Measurements from ENCODE around the gene MLPH. TPM values are rescaled to one million over a fixed set of nuclear protein-coding genes. Genes with fewer than 3 reads are reported as not detected.

The MLPH gene
- total and polyA plus RNA-seq, 9 of the 15 experiments (the other 6 are each of a cell fraction or from before 2014, with no cell fraction given), result 0.22 TPM; not detected in 8

GRCh38 chr2:237549643-237550415 is 62.8 kb downstream of the MLPH start (continued):
- TF ChIP-seq, protein P1, sequence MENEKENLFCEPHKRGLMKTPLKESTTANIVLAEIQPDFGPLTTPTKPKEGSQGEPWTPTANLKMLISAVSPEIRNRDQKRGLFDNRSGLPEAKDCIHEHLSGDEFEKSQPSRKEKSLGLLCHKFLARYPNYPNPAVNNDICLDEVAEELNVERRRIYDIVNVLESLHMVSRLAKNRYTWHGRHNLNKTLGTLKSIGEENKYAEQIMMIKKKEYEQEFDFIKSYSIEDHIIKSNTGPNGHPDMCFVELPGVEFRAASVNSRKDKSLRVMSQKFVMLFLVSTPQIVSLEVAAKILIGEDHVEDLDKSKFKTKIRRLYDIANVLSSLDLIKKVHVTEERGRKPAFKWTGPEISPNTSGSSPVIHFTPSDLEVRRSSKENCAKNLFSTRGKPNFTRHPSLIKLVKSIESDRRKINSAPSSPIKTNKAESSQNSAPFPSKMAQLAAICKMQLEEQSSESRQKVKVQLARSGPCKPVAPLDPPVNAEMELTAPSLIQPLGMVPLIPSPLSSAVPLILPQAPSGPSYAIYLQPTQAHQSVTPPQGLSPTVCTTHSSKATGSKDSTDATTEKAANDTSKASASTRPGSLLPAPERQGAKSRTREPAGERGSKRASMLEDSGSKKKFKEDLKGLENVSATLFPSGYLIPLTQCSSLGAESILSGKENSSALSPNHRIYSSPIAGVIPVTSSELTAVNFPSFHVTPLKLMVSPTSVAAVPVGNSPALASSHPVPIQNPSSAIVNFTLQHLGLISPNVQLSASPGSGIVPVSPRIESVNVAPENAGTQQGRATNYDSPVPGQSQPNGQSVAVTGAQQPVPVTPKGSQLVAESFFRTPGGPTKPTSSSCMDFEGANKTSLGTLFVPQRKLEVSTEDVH (IDR thresholded peaks at IDR 0.05; ENCODE audit: low read depth, partially characterized antibody), result no peak
- TF ChIP-seq ELF4 (CRISPR knock-in tag; IDR thresholded peaks at IDR 0.05), result no peak
- no peak for TF ChIP-seq LEF1 (IDR thresholded peaks at IDR 0.05)
- no peak for TF ChIP-seq YBX1 (IDR thresholded peaks at IDR 0.05)

DNA sequence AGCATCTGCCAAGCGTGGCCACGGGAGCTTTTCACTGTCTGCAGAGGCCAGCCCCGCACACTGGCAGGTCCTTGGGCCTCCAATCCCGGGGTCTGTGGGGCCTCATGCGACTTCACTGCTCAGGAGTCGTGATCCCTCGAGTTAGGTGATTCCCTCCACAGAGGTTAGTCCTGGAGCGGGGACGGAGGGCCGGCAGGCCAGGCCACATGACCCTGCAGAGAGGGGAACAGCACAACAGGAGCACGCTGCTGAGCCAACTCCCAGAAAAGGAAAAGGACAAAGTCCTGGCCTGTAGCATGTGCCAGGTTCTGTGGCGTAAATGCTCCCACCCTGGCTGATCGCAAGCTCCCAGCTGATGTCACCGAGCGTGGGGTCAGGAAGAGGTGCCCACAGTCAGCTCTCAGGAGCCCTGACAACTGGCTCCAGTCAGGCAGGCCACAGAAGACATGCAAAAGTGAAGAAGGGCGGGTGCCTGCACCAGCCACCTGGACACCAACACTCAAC is 64.1 kb downstream of the MLPH start:
- ATAC-seq (no peak), DNase-seq (ENCODE audit: extremely low read depth in 1 of 4, low spot score in 3 of 4) (no peak), FAIRE-seq (no peak)
- Histone ChIP-seq H3K27ac (ENCODE audit: extremely low read depth, low read depth, low read length) (no peak overlapping the region), H3K9me3 (replicated peaks; ENCODE audit: control insufficient read depth, insufficient read depth, low read depth, low read length) (no peaks in the 10 kb centered on the region), H4K20me1 (replicated peaks; ENCODE audit: control insufficient read depth, insufficient read depth, low read length) (no peaks in the 10 kb centered on the region; the same call in 1 of the 2 replicates), H3K9ac (ENCODE audit: insufficient read depth in 1 of 2, low read depth in 2 of 2, low read length in 2 of 2) (no peak overlapping the region), H3K4me2 (ENCODE audit: insufficient read depth, low read length) (no peak overlapping the region), H3K9me1 (ENCODE audit: control insufficient read depth, insufficient read depth, low read length) (no peaks in the 10 kb centered on the region), H3K79me2 (ENCODE audit: control insufficient read depth, insufficient read depth, low read length) (no peaks in the 10 kb centered on the region), H3K4me3 (no peak overlapping the region), H3K36me3 (ENCODE audit: control insufficient read depth, insufficient read depth, low read length) (no peaks in the 10 kb centered on the region), H3K4me1 (replicated peaks in 1 of 2; ENCODE audit: control insufficient read depth in 2 of 2, insufficient read depth in 2 of 2, low read length in 2 of 2) (no peaks in the 10 kb centered on the region), H2AFZ (ENCODE audit: low read depth, low read length) (no peak overlapping the region), H3K27me3 (ENCODE audit: control insufficient read depth in 2 of 2, insufficient read depth in 2 of 2, low read length in 2 of 2) (peaks cover 2 to 36% of the 10 kb centered on the region in 2 experiments; a peak in 4 of 5 replicates)
- intact Hi-C loops (cut with micrococcal nuclease) (no loop called here), in situ Hi-C loops (cut with MboI) (no loop called here)
- POLR2A ChIA-PET, result no interaction called here
- TF ChIP-seq CHD2 (IDR thresholded peaks at IDR 0.05; ENCODE audit: low read depth, low read length) (no peak), ZNF76 (CRISPR knock-in tag; IDR thresholded peaks at IDR 0.05; ENCODE audit: borderline replicate concordance) (no peak), TEAD1 (CRISPR knock-in tag; IDR thresholded peaks at IDR 0.05) (no peak)
- CTCF ChIA-PET (ENCODE audit: low intra/inter-chr PET ratio), result no interaction called here
- WGBS (ENCODE audit: insufficient coverage, low coverage, missing lambda C conversion rate), result 2% methylated on average over 14 of the region's 16 CpGs
- no TSS peak for BruUV-seq (replicated peaks)

All from K562 (cell line).